Body of pancreas (tissue), 4 donors: ENCODE results near the gene DTD2. TPM values are rescaled to one million over a fixed set of nuclear protein-coding genes. Genes with fewer than 3 reads are reported as not detected.

Experiments used
- ATAC-seq: fragments of 150-250 bp; one replicate; pipeline ENCODE4 v1.9.1; 2016
- DNase-seq, 4 donors: peaks; one replicate each; pipeline ENCODE4 v3.0.0-alpha.2; 2019
- H3K27ac ChIP-seq, 4 donors: fragments of 200-600 bp; sonication (generic); 1 replicate in 3 of 4; 2 replicates in 1 of 4; pipeline versions ENCODE4 v1.5.1 to v1.6.1; 2016 to 2019; ENCODE audit warnings: mild to moderate bottlenecking in 1 of 4, mixed read lengths in 1 of 4, moderate library complexity in 1 of 4
- H3K27me3 ChIP-seq, 2 donors: fragments of 200-600 bp; sonication (generic); one replicate each; pipeline ENCODE4 v1.6.0; 2016; ENCODE audit warnings: mild to moderate bottlenecking in 1 of 2
- H3K36me3 ChIP-seq, 2 donors: fragments of 200-600 bp; sonication (generic); replicated peaks in 1 of 2; 2 replicates each; pipeline ENCODE4 v1.5.1; 2016; ENCODE audit warnings: low read depth in 2 of 2; ENCODE audit not compliant: insufficient read depth in 1 of 2
- H3K4me1 ChIP-seq: fragments of 200-600 bp; sonication (generic); one replicate; pipeline ENCODE4 v1.6.0; 2016
- H3K4me3 ChIP-seq, 2 donors: fragments of 200-600 bp; sonication (generic); 1 replicate in 1 of 2; 2 replicates in 1 of 2; pipeline ENCODE4 v1.5.1; 2016 to 2019
- H3K9me3 ChIP-seq, 3 donors: fragments of 200-600 bp; sonication (generic); 1 replicate in 2 of 3; 2 replicates in 1 of 3; pipeline ENCODE4 v1.5.1; 2016
- POLR2A ChIP-seq, 3 donors: fragments of 450-650 bp; IDR thresholded peaks; one replicate each; pipeline ENCODE4 v1.6.1; 2016; ENCODE audit warnings: antibody characterized with exemption in 3 of 3, mild to moderate bottlenecking in 2 of 3
- WGBS, 2 donors: methylation state at CpG; one replicate each; pipeline ENCODE4 v1.1.5; 2017; 5-methylcytosine and 5-hydroxymethylcytosine counted together
- intact Hi-C: fragments of 100-400 bp; cut with DNase I; formaldehyde crosslinking; loops from one replicate; pipeline ENCODE4 v1.15.1; 2023
- total RNA-seq, 2 donors: library from RNA; depleted of rRNA; stranded (reverse); fragments of >200 nt; gene quantifications; one replicate each; pipeline ENCODE4 v1.1.0, GENCODE V29; 2016
- TF ChIP-seq, protein P1 (sequence below), 7 experiments: fragments of 450-650 bp in 4 of 7; fragments of 200-600 bp in 3 of 7; sonication (generic) in 3 of 7; IDR thresholded peaks; one replicate each; pipeline ENCODE4 v1.5.1; 2016 to 2019; ENCODE audit warnings: antibody characterized with exemption in 7 of 7

DTD2 gene
- total RNA-seq, 2 donors from 2014 or later = 20.4 to 22.3 TPM

DNA sequence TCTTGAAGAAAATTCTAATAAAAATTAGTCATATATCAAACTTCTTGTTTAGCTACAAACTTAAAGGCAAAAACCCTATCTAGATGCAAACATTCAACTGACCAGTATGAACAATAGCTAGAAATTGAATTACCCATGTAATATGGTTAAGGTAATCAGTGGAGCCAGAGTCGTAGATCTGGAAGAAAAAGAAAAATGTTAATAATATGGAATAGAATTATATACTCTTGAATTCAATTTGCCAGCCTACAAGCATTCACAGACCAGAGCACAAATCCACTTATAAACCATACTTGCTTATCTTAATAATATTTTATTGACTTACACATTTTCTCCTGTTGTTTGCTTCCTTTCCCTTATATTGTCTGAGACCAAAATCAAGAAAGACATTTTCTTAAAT lies 29.3 kb downstream of the DTD2 start:
- no peak overlapping the region for H3K4me3 ChIP-seq
- no peak for DNase-seq
- ATAC-seq = no peak
- H3K27me3 ChIP-seq = no peaks in the 10 kb centered on the region
- H3K4me1 ChIP-seq = no peaks in the 10 kb centered on the region
- TF ChIP-seq, protein P1, sequence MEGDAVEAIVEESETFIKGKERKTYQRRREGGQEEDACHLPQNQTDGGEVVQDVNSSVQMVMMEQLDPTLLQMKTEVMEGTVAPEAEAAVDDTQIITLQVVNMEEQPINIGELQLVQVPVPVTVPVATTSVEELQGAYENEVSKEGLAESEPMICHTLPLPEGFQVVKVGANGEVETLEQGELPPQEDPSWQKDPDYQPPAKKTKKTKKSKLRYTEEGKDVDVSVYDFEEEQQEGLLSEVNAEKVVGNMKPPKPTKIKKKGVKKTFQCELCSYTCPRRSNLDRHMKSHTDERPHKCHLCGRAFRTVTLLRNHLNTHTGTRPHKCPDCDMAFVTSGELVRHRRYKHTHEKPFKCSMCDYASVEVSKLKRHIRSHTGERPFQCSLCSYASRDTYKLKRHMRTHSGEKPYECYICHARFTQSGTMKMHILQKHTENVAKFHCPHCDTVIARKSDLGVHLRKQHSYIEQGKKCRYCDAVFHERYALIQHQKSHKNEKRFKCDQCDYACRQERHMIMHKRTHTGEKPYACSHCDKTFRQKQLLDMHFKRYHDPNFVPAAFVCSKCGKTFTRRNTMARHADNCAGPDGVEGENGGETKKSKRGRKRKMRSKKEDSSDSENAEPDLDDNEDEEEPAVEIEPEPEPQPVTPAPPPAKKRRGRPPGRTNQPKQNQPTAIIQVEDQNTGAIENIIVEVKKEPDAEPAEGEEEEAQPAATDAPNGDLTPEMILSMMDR (IDR thresholded peaks at IDR 0.05) = no peak
- no peak for TF ChIP-seq POLR2A (IDR thresholded peaks at IDR 0.05)
- no peaks in the 10 kb centered on the region for H3K36me3 ChIP-seq
- WGBS, 2 donors = 94% methylated on average over 1 of the region's 1 CpG
- H3K27ac ChIP-seq = no peak overlapping the region
- intact Hi-C loops = no loop called here
- no peaks in the 10 kb centered on the region for H3K9me3 ChIP-seq

- H3K27ac ChIP-seq = no peak overlapping the region
- H3K27me3 ChIP-seq = no peaks in the 10 kb centered on the region
- WGBS, 2 donors = 28 to 29% methylated on average over 2 of the region's 2 CpGs
- ATAC-seq = no peak
- intact Hi-C loops = no loop called here
- H3K36me3 ChIP-seq = no peaks in the 10 kb centered on the region
- TF ChIP-seq, protein P1 (IDR thresholded peaks at IDR 0.05) = no peak
- TF ChIP-seq POLR2A (IDR thresholded peaks at IDR 0.05) = no peak
- H3K9me3 ChIP-seq = no peaks in the 10 kb centered on the region
- H3K4me1 ChIP-seq = peaks cover 1% of the 10 kb centered on the region
- no peak overlapping the region for H3K4me3 ChIP-seq
- no peak for DNase-seq
These were observed 30.6 kb downstream of the DTD2 start for GRCh38 chr14:31426663-31427062.

GRCh38 chr14:31425905-31426304 lies 31.4 kb downstream of the DTD2 start:
- H3K36me3 ChIP-seq = no peaks in the 10 kb centered on the region
- H3K9me3 ChIP-seq = no peaks in the 10 kb centered on the region
- ATAC-seq (no peak), DNase-seq (no peak)
- TF ChIP-seq POLR2A (IDR thresholded peaks at IDR 0.05) = no peak
- intact Hi-C loops = no loop called here
- no peak overlapping the region for H3K27ac ChIP-seq
- no peak overlapping the region for H3K4me3 ChIP-seq
- H3K4me1 ChIP-seq = peaks cover 9% of the 10 kb centered on the region
- no peaks in the 10 kb centered on the region for H3K27me3 ChIP-seq

GRCh38 chr14:31421200-31421599 lies 36.1 kb downstream of the DTD2 start:
- Histone ChIP-seq H3K27me3 (no peaks in the 10 kb centered on the region), H3K4me3 (no peak overlapping the region), H3K36me3 (no peaks in the 10 kb centered on the region), H3K4me1 (peaks cover 32% of the 10 kb centered on the region), H3K27ac (peak overlapping the region in 2 of 4 donors; percentile 85 to 91), H3K9me3 (no peaks in the 10 kb centered on the region)
- ATAC-seq = no peak
- 41 to 47% methylated on average over 5 of the region's 5 CpGs for WGBS, 2 donors
- no peak for DNase-seq
- intact Hi-C loops = no loop called here
- no peak for TF ChIP-seq POLR2A (IDR thresholded peaks at IDR 0.05)
- TF ChIP-seq, protein P1 (IDR thresholded peaks at IDR 0.05) = no peak

GRCh38 chr14:31420319-31421111 lies 36.8 kb downstream of the DTD2 start, which contains the start of gene HEATR5A:
Gene HEATR5A (minus strand): TSS chr14:31420550. CDS start chr14:31402975, 17,575 bp downstream.
- Histone ChIP-seq H3K27me3 (no peaks in the 10 kb centered on the region), H3K4me1 (peaks cover 32% of the 10 kb centered on the region), H3K36me3 (no peaks in the 10 kb centered on the region), H3K4me3 (peak within 1 kb of the TSS; percentile 76 to 98), H3K9me3 (no peaks in the 10 kb centered on the region), H3K27ac (peak within 1 kb of the TSS; percentile 79 to 91 (median 83))
- DNase-seq (peak; percentile 95 to 97 (median 95)), ATAC-seq (peak; percentile 97)
- TF ChIP-seq POLR2A (IDR thresholded peaks at IDR 0.05) = peak; percentile 95 to 98 (median 97)
- TF ChIP-seq, protein P1 (IDR thresholded peaks at IDR 0.05) = peak in 6 of 7 experiments; percentile 10 to 40 (median 21)
- WGBS, 2 donors = 1 to 2% methylated on average over 16 to 56 of the region's 56 CpGs
- intact Hi-C loops = no loop called here
